Activated CD8-positive, alpha-beta memory T cell treated with anti-CD3 and anti-CD28 coated beads for 24 hours (primary cell): ENCODE measurements around the gene SOD2.
"Not testable (repeated sequence)": the region's sequence is repeated elsewhere in the genome, so short reads cannot be mapped to it uniquely, and the experiment has no call there.

Experiments used
- DNase-seq: peaks from one replicate; pipeline ENCODE4 v3.0.0-alpha.2; 2020

The SOD2 gene

GRCh38 chr6:159680104-159680503 lies 12.9 kb downstream of the SOD2 start:
- no peak for DNase-seq

- DNase-seq = no peak
Observed at GRCh38 chr6:159679091-159680077, 13.7 kb downstream of the SOD2 start.

- no peak for DNase-seq
Observed at GRCh38 chr6:159678574-159678973, 14.5 kb downstream of the SOD2 start.

- no peak for DNase-seq
Observed at GRCh38 chr6:159677506-159678165, 15.4 kb downstream of the SOD2 start.

GRCh38 chr6:159676890-159677505 lies 16.0 kb downstream of the SOD2 start:
- DNase-seq = no peak

- DNase-seq = not testable (repeated sequence)
Observed at GRCh38 chr6:159676236-159676635, 16.8 kb downstream of the SOD2 start.

GRCh38 chr6:159665868-159666635 lies 27.0 kb downstream of the SOD2 start:
- no peak for DNase-seq

GRCh38 chr6:159663368-159663889 lies 29.6 kb downstream of the SOD2 start:
- DNase-seq = not testable (repeated sequence)

- DNase-seq = not testable (repeated sequence)
Observed at GRCh38 chr6:159661977-159662376, 31.1 kb downstream of the SOD2 start.

GRCh38 chr6:159655409-159655988 lies 37.5 kb downstream of the SOD2 start:
- no peak for DNase-seq

GRCh38 chr6:159654483-159655098 lies 38.5 kb downstream of the SOD2 start:
- DNase-seq = no peak

GRCh38 chr6:159650314-159650713 lies 42.7 kb downstream of the SOD2 start:
- DNase-seq = no peak

GRCh38 chr6:159649441-159649840 lies 43.6 kb downstream of the SOD2 start:
- no peak for DNase-seq

GRCh38 chr6:159646733-159647132 lies 46.3 kb downstream of the SOD2 start:
- DNase-seq = no peak

GRCh38 chr6:159646116-159646515 lies 46.9 kb downstream of the SOD2 start:
- DNase-seq = no peak

GRCh38 chr6:159645640-159646039 lies 47.4 kb downstream of the SOD2 start:
- no peak for DNase-seq
